ENCODE measurements around the gene NXT1.
A peak's percentile ranks its signal among the peaks of the same experiment; 100 is the strongest.

DNA sequence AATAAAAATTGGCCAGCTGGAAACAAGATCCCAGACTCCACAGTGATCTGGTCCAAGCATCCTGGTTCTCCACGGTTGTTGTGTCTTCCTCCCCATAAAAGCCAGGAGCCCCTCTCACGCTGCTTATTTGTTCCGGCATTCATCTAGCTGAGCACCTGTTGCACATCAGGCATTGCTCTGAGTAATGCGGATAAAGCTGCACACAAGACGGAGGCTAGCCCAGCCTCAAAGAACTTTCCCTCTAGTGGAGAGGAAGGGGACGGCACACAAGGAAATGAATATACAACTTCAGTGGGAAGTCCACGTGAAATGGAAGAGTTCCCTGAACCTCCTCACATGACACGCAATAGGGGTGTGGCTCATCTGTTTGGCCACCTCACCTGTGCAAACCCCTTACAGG, 30.3 kb upstream of the NXT1 start:
- TF ChIP-seq, protein P1, sequence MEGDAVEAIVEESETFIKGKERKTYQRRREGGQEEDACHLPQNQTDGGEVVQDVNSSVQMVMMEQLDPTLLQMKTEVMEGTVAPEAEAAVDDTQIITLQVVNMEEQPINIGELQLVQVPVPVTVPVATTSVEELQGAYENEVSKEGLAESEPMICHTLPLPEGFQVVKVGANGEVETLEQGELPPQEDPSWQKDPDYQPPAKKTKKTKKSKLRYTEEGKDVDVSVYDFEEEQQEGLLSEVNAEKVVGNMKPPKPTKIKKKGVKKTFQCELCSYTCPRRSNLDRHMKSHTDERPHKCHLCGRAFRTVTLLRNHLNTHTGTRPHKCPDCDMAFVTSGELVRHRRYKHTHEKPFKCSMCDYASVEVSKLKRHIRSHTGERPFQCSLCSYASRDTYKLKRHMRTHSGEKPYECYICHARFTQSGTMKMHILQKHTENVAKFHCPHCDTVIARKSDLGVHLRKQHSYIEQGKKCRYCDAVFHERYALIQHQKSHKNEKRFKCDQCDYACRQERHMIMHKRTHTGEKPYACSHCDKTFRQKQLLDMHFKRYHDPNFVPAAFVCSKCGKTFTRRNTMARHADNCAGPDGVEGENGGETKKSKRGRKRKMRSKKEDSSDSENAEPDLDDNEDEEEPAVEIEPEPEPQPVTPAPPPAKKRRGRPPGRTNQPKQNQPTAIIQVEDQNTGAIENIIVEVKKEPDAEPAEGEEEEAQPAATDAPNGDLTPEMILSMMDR (IDR thresholded peaks at IDR 0.05; ENCODE audit: borderline replicate concordance, extremely low read depth, low read length, poor library complexity, severe bottlenecking) = peak; percentile 62
- TF ChIP-seq EZH2 (IDR thresholded peaks at IDR 0.05; ENCODE audit: borderline replicate concordance, low read depth, low read length, severe bottlenecking) = no peak

Measured in DND-41 (cell line).